Sciatic nerve (tissue), 2 donors: ENCODE measurements around the gene VPS54. TPM values are rescaled to one million over a fixed set of nuclear protein-coding genes. Genes with fewer than 3 reads are reported as not detected.

Experiments
- ATAC-seq: fragments of 200-7000 bp; cut with Tn5 transposase; one replicate; pipeline ENCODE4 v1.9.1; 2020; ENCODE audit warnings: mild to moderate bottlenecking, moderate library complexity
- DNase-seq: peaks from one replicate; pipeline ENCODE4 v3.0.0-alpha.2; 2020; ENCODE audit warnings: low spot score
- intact Hi-C: fragments of 100-400 bp; cut with DNase I; formaldehyde crosslinking; loops from one replicate; pipeline ENCODE4 v1.14.2; 2022
- total RNA-seq: library from RNA; stranded (reverse); fragmentation: NEBNext Ultra II Directional; extraction: Animal tissue kit (Norgen Biotek cat#: 25700); gene quantifications from one replicate; pipeline ENCODE4 v1.2.1, GENCODE V29; 2021
- donor health status: DM: no; HTN: no; CAD: no.
- donor health status: DM: no; HTN: no; CAD: no.

Gene VPS54
- total RNA-seq, 1 donor from 2014 or later: 27.9 TPM

DNA sequence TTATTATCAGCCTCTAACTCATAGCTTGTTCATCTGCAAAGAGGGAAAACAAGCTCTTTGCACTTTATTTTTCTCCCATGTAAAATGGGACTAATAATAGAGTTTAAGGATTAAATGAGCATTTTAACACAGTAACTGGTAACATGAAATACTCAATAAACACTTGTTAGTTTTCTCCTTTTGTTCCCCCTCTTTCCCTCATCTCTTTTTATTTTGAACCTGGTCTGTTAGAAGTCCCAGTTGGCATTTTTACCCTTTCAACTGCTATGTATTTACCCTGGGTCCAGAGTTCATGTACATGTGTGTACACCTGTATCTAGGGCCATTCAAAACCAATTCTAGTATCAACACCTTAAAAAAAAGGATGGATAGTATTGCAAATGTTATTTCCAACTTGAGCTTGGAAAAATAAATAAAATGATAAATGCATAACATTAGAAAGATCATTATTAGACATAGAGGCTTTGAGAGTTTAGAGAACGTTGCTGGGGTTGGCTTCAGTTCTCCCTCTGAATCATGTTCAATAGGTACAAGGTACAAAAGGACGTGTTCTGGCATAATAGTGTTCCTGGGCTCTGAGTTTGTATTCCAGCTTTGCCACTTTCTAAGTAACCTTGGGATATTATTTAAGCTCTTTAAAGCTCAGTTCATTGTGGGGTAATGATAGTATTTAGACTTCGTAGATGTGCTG lies 5.2 kb upstream of the VPS54 start:
- DNase-seq (no peak), ATAC-seq (no peak)
- intact Hi-C loops: no loop called here

DNA sequence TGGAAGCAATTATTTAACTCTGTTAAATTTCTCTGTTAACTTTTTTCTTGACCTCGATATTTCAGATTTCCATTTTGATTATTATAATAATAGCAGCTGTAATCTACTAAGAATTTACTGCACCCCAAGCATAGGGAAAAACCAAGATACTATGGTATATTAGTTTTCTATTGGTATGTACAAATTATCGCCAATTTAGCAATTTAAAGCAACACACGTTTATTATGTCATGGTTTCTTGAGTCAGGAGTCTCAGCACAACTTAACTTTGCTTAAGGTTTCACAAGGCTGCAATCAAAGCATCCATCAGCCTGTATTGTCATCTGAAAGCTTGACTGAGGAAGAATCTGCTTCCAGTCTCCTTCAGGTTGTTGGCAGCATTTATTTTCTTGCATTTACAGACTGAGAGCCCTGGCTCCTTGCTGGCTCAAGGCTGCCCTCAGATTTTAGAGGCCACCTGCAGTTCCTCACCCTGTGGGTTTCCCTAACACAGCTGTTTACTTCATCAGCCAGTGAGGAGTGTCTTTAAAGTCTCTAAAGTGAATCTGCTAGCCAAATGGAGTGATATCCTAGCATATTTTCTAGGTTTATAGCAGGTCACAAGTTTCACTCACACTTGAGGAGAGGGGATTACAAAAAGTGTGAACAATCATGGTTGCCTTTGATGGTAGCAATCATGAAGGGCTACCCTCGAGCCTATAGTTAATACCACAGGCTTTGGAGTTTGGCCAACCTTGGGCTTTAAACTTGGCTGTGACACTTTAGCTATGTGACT lies 4.4 kb upstream of the VPS54 start:
- DNase-seq: no peak
- no peak for ATAC-seq
- intact Hi-C loops: no loop called here

DNA sequence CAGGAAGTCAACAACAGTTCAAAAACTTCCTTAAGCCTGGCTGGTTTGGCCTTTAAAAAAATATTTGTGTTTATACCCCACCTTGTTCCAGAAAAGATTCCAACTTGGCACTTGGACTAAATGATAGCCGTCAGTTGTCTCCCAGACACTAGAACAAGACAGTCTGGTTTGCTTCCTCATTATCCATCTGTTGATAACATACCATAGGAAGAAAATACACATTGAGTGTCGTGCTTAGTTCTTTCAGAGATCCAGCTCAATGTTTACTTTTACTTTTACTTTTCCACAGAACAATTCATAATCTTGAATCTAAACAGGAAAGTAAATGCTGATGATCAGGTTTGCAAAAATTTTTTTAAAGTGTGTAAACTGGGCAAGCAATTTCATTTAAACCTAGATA lies 2.4 kb upstream of the VPS54 start:
- DNase-seq: no peak
- intact Hi-C loops: no loop called here
- ATAC-seq: no peak

DNA sequence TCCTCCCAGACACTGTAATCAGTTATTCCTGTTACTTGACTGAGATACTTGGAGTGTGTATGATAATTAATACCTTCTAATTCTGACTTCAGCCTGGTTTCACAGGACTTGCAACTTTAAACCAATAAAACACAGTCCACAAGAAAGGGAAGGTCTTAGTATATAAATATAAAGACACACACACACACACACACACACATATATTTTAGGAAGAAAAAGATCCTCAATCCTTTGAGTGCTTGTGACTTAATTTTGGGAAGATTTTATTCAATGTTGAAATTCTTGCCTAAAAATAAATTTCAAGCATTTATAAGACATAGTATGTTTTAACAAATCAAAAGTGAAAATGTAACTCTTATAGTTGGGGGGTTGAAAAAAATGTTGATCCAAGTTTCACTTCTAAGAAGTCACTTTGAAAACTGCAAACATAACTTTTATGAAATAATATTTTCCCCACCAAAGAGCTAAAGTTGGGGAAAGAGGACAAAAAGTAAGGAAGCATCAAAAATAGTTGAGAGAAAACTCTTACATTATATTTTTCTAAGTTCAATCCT lies 824 bp upstream of the VPS54 start:
- DNase-seq (no peak), ATAC-seq (no peak)
- intact Hi-C loops: no loop called here

DNA sequence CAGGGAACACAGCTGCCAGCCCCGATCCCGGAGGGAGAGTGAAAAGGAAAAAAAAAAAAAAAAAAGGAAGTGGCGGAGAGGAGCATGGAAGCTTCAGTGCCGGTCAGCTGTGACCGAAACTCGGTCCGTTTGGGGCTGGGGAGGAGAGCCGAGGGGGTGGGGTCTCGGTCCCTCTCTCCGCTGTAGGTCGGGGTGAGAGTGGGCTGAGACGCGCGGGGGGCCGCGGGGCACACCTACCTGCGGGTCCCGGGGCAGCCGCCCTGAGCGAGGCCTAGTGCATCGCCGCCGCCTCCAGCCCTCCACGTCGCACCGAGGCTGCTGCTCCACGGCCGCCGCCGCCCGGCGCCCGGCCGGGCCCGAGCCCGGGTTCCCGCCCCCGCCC lies 536 bp downstream of the VPS54 start:
- intact Hi-C loops: no loop called here
- ATAC-seq: peak; percentile 67
- DNase-seq: peak; percentile 70

DNA sequence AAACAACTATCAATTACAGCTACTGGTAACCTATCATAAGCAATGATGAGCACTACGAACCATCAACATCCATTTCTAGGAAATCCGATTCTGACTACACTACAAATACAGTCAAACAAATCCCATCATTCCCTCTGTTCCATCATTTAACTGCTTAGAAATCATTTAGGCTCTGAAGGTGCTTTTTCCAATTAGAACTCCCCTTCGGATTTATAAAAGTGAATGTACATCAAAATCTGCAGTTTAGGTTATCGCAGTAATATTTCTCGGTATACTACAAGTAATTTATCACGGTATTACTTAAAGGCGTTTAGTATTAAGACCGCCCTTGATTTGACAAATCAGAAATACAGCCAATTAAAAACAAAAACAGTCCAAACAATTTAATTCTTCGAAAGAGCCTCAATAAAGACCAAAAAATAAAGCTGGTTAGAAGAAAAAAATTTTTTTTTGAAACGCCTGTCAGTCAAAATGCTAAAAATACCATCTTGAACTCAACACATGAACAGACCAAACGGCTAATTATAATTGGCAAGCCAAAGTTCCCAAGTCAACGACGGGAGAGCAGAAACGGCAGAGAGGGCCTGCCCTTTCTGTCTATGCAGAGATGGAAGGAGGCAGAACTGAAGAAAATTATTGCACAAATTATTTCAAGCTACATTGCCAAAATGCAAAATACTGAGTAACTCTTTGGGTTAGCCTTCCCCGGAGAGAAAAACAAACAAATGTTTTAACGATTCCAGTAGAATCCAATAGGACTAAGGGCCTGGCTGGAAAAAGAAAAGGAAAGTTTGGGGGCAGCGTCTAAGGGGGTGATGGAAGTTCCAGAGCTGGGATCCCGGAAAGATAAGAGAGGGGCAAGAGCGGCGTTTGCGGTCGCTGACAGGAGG lies 1.2 kb downstream of the VPS54 start:
- ATAC-seq (peak; percentile 56), DNase-seq (no peak)
- intact Hi-C loops: no loop called here

DNA sequence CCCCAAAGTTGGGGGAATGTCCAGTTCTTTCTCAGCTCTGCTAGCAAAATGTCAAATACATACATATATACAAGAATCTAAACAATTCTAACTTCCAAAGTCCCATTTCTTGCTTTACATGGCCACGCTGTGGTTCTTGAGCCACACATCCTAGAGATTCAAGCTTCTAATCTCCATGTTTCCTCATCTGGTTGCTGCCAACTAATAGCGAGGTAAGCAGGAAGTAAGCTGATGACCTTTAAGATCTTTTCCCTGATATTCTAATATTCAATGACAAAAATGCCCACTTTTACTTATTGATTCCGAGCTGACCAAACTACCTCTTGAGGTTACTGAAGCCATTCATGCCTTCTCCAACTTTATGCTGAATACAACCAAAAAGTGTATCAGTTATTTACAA lies 3.3 kb downstream of the VPS54 start:
- intact Hi-C loops: no loop called here
- DNase-seq (no peak), ATAC-seq (no peak)

DNA sequence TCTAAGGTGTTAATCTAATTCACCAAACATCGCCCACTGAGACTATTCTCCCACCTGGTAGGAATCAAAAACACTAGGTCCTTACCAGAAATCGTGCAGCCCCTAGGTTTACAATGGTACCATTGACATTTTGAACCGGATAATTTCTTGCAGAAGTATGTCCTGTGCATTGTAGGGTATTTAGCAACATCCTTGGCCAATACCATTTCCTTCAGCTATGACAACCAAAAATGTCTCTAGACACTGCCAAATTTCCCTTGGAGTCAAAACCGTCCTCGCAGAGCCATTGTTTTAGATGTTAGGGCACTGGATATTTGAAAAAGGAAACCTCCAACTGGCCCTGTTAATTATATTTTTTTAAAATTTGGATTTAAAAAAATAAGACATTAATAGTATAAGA lies 3.8 kb downstream of the VPS54 start:
- no peak for ATAC-seq
- no peak for DNase-seq
- intact Hi-C loops: no loop called here

DNA sequence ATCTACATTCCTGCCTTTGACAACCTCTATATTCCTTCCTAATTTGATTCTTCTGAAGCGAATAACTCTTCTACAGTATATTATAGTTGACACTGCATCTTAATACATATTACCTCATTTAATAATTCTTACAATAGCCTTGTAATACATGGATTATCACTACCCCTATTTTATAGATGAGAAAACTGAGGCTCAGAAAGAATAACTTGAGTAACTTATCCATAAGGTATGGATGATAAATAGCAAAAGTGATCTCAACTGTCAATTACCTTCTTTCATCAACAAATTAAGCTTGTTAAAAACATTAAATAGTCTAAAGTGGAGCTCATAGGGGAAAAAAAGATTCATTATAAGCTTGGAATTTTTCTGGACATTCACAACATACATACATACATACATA lies 4.6 kb downstream of the VPS54 start:
- DNase-seq (no peak), ATAC-seq (no peak)
- intact Hi-C loops: no loop called here

DNA sequence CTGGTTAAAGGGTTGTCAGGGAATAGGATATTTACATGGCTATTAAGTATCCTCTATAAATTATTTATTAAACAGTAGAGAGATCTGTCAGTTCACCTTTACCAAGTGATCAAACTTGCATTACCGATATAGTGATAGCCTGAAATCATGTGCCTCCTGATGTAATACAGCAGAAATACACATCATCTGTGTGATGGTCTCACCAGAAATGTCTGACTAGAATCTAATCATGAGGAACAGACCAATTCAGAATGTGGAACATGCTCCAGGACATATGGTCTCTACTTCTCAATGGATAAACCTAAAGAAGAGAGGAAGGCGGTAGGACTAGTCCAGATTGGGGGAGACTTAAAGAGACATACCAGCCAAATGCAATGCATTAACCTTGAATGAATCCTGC lies 6.2 kb downstream of the VPS54 start:
- intact Hi-C loops: no loop called here

DNA sequence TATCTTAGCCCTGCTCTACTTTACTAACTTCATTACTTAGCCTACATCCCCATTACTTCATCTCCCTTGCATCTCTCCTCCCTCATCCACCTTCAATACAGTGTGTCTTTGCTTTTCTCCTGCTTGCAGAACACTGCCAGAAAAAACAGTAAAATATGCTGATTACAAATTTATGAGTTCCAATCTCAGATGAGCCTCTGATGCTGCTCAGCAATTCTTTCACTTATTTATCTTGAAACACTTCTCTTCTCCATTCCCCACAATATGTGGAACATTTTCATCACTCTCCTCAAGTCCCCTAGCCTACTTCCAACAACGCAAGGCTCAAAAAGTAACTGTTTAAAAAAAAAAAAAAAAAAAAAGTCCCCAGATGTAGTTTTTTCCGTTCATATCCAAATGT lies 7.1 kb downstream of the VPS54 start:
- ATAC-seq: peak; percentile 64
- intact Hi-C loops: no loop called here
- no peak for DNase-seq

More for the DNA sequence above, 6.2 kb downstream of the VPS54 start:
- ATAC-seq (no peak), DNase-seq (no peak)

DNA sequence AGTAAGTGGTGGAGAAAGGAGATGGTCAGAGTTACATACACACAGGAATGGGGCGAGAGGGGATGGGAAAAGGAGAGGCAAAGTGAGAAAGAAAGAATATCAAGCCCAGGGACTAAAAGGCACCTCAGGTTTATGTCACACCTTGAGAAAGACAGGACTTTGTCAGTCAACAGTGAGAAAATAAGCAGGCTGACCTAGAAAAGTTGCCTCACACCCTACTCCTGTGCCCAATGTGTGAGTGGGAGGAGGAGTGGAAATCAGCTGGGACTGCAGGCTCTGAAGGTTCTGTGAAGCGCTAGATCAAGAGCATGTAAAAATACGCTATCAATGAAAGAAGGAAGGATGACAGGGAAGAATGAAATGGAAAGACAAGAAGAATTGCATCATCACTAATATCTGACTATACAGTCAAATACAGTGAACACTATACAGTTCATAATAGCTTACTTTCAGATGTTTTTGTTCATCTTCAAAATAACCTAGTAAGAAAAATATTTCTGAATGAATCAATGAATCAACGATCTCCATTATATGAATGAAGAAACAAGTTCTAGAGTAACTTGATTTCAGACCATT lies 10.7 kb downstream of the VPS54 start:
- ATAC-seq (no peak), DNase-seq (no peak)
- intact Hi-C loops: no loop called here

DNA sequence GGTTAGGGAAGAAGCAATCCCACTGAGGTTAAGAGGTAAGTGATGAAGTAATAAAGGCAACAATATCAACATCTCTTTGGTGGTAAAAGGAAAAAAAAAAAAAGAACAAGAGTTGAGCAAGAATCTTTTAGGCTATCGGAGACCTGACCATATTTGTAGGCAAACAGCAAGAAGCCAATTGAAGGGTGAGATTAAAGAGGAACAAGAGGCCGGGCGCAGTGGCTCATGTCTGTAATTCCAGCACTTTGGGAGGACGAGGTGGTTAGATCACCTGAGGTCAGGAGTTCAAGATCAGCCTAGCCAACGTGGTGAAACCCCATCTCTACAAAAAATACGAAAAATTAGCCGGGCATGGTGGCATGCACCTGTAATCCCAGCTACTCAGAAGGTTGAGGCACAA lies 11.3 kb downstream of the VPS54 start:
- DNase-seq: no peak
- no peak for ATAC-seq
- intact Hi-C loops: no loop called here

DNA sequence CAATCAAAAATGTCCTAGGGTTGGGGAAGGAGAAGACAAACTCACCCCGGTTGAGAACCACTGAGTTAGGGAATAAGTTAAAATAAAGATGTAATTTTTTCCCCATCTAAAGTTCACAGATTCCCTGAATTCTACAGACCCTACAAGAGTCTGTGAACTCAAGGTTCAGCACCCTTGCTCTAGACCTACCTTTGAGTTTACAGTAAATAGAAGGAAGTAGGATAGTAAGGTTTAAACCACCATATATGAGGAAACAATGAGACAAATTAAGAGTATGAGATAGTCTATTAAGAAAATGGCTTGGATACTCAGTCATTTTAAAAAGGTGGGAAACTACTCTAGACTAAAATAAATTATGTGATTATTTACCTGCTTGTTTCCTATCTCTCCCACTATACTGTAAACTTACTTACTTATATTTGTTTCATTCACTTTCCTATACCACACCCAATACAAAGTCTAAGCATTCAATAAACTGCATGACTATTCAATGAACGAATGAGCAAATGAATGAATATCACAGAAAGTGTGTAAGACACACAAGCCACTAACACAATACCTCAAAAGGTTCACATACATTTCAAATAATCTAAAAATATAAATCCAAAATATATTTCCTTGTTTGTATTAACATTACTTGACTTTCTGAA lies 13.4 kb downstream of the VPS54 start:
- intact Hi-C loops: no loop called here
- DNase-seq (no peak), ATAC-seq (no peak)

DNA sequence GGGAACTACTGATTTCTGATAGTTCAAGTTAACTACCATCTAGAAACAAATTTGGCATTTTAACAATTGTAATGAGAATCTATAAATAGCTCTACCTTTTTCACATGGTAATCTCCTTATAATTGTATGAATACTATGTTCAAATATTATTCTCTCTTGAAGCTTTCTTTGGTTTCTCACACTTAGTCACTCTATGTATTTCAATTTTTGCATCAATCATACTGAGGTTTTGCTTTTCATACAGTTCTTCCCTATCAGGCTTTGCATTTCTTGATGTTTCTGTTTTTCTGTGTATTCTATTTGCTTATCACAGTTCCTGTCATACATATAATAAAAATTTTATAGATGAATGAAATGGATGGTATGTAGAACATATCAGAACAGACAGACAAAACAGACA lies 16.0 kb downstream of the VPS54 start:
- no peak for DNase-seq
- ATAC-seq: no peak
- intact Hi-C loops: no loop called here

DNA sequence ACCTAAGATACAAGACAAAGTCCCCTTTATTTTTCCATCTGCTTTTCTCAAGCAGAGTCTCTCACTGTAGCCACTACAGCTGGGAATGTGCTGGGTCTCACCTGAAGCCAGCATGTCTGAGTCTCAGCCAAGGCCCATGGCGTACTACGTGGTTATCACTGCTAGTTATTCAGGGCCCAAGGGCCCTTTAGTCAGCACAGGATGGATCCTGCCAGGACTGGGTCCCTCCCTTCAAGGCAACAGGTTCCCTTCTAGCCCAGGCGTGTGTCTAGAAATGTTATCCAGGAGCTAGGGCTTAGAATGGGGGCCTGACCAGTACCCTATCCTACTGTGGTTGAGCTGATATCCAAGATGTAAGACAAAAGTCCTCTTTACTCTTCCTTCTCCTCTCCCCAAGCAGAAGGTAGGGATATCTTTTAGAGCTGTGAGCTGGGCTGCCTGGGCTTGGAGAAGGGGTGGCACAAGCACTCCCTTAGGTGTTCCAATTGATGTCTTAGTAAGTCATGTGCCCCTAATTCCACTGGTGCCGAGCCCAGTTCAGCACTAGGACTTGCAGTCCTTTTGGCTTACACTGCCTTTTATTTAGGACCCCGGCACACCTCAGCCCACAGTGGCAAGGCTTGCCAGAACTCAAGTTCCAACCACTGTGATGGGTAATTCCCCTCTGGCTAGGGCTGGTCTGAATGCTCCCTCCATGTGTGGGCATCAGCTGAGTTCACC lies 17.7 kb downstream of the VPS54 start:
- no peak for ATAC-seq
- no peak for DNase-seq
- intact Hi-C loops: no loop called here

DNA sequence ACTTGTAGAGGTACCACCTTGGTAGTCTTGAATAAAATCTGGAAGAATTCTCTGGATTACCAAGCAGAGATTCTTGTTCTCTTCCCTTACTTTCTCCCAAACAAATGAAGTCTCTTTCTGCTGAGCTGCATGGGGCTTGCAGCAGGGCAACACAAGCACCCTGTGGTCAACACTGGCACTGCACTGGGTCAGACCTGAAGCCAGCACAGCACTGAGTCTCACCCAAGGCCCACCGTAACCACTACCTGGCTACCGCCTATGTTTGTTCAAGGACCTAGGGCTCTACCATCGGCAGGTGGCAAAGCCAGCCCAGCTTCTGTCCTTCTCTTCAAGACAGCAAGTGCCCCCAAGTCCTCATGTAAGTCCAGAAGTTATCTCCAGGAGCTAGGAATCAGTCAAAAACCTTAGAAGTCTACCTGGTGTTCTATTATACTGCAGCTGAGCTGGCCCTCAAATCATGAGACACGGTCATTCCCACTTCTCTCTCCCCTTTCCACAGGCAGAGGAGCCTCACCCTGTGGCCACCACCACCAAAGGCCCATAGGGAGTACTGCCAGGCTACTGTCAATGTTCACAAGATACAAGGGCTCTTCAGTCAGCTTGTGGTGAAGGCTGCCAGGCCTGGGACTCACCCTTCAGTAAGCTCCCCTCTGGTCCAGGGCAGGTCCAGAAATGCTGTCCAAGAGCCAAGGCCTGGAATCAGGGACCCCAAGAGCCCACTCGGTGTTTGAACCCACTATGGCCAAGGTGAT lies 18.4 kb downstream of the VPS54 start:
- no peak for DNase-seq
- ATAC-seq: no peak
- intact Hi-C loops: no loop called here

DNA sequence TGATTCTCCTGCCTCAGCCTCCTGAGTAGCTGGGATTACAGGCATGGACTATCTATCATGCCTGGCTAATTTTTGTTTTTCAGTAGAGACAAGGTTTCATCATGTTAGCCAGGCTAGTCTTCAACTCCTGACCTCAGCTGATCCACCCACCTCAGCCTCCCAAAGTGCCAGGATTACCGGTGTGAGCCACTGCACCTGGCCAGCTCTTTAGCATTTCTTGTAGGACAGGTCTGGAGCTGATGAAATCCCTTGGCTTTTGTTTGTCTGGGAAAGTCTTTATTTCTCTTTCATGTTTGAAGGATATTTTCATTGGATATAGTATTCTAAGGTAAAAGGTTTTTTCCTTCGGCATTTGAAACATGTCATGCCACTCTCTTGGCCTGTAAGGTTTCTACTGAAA lies 20.2 kb downstream of the VPS54 start:
- DNase-seq (no peak), ATAC-seq (no peak)
- intact Hi-C loops: no loop called here
